Measurements from ENCODE around the gene SDR42E1.

The SDR42E1 gene

DNA sequence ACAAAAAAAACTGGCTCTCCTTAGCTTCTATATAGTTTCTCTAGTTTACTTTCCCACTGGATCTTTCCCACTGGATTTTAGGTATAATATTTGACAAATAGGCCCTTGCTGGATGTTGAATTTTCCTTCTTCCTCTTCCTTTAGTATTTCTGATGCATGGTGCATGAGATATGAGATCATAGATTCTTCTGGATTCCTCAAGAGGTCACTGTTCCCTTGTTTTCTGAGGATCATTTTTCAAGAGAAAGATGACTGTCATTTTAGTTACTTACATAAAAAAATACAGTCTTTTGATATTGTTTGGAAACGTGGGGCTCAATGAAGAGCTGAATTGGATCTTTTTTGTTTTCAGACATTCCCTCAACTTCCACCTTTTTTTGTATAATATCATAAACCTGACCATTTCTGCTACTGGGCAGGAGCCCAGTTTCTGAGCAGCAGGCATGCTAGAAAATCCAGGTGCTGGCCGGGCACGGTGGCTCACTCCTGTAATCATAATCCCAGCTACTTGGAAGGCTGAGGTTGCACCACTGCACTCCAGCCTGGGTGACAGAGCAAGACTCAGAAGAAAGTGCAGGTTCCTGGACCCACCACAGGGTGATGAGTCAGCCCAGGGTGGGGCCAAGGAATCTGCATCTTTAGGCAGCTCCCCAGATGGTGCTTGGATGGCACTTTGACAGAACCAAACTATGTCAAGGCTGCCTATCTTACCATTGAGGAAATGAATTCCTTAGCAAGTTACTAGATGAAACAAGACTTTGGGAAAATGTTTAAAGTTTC, 70.3 kb downstream of the SDR42E1 start:
- no peak for DNase-seq (ENCODE audit: low read depth in 2 of 2)

DNA sequence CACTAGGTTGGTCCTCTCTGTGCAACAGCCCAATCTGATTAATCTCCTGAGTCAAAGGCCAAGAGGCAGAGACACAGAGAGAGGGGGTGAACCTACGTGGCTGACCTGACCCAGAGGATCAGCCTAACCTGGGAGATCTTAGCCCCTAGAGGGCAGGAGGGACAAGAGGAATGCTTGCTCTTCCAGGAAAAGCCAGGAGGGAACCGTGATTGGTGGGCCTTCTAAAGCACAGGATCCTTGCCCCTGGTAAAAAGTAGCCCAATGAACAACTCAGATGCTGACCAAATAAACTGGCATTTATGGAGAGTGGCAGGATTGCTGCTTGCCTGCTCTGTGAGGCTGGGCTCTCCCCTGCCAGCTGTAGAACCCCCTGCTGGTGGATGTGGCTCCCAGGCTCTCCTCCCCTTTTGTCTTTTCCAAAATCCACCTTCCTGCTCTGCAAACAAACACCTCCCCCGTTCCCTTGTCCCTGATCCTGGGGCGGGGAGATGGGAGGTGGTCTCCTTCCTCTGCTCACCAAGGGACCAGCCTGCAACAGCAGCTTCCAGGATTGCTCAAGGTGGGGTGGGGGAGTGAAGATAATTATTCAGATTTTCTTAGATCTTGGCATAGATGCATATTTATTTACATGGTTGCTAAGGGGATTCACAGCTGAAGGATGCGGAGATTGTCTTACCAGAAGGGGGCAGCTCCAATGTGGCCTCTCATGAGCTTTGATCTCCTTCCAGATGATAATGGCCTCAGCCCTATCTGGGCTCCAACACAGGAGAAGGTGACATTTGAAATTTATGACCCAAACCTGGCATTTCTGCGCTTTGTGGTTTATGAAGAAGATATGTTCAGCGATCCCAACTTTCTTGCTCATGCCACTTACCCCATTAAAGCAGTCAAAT, 71.9 kb downstream of the SDR42E1 start:
- no peak for DNase-seq (ENCODE audit: low read depth in 2 of 2)
